K562 (cell line): ENCODE data around the gene NRXN3.
"Not testable (repeated sequence)": the region's sequence is repeated elsewhere in the genome, so short reads cannot be mapped to it uniquely, and the experiment has no call there.

Experiments
- CCAR2 ChIP-seq: fragments of 200-400 bp; formaldehyde crosslinking; IDR thresholded peaks from 2 replicates; pipeline ENCODE4 v1.6.1; 2017; ENCODE audit warnings: mild to moderate bottlenecking, low read depth, low read length
- GTF2F1 ChIP-seq: IDR thresholded peaks from 2 replicates; pipeline ENCODE4 v1.6.1; 2011; ENCODE audit warnings: low read depth, low read length, improper control_type of control experiment
- KLF6 ChIP-seq: fragments of 250-450 bp; sonication (Bioruptor Pico); IDR thresholded peaks from 2 replicates; pipeline ENCODE4 v1.4.0; 2020; ENCODE audit warnings: mild to moderate bottlenecking, moderate library complexity, borderline replicate concordance
- YY1 ChIP-seq, 3 experiments: IDR thresholded peaks; 2 replicates each; pipeline ENCODE4 v1.6.1; 2011; ENCODE audit warnings: low read length in 2 of 3, mild to moderate bottlenecking in 2 of 3, moderate library complexity in 2 of 3, borderline replicate concordance in 1 of 3, control low read depth in 1 of 3, low read depth in 1 of 3; ENCODE audit not compliant: insufficient read depth in 3 of 3, insufficient replicate concordance in 2 of 3, control insufficient read depth in 1 of 3, insufficient read length in 1 of 3; ENCODE audit errors: extremely low read depth in 1 of 3
- ZNF384 ChIP-seq: IDR thresholded peaks from 2 replicates; pipeline ENCODE4 v1.6.1; 2012; ENCODE audit warnings: low read depth, low read length, improper control_type of control experiment
- TF ChIP-seq, protein P1 (sequence below): IDR thresholded peaks from 3 replicates; pipeline ENCODE4 v1.6.1; 2011; ENCODE audit warnings: borderline replicate concordance, mild to moderate bottlenecking; ENCODE audit not compliant: insufficient read length, insufficient read depth
- TF ChIP-seq, protein P2 (sequence below): sonication (generic); formaldehyde crosslinking; IDR thresholded peaks from 2 replicates; pipeline ENCODE4 v1.8.1; 2022; ENCODE audit warnings: missing genetic modification reagents
- TF ChIP-seq, protein P3 (sequence below): fragments of 250-450 bp; sonication (Bioruptor Pico); IDR thresholded peaks from 2 replicates; pipeline ENCODE4 v1.4.0; 2020; ENCODE audit warnings: mild to moderate bottlenecking

DNA sequence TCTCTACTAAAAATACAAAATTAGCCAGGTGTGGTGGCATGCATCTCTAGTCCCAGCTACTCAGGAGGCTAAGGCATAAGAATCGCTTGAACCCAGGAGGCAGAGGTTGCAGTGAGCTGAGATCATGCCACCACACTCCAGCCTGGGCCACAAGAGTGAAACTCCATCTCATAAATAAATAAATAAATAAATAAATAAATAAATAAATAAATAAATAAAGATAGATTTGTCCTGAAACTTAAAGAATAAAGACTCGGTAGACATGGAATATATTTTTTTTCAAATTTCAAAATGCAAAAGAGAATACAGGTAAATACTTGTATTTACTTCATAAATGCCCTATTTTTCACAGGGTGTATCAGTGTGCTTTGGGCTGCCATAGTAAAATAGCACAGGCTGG lies 317.4 kb downstream of the NRXN3 start:
- TF ChIP-seq, protein P1, sequence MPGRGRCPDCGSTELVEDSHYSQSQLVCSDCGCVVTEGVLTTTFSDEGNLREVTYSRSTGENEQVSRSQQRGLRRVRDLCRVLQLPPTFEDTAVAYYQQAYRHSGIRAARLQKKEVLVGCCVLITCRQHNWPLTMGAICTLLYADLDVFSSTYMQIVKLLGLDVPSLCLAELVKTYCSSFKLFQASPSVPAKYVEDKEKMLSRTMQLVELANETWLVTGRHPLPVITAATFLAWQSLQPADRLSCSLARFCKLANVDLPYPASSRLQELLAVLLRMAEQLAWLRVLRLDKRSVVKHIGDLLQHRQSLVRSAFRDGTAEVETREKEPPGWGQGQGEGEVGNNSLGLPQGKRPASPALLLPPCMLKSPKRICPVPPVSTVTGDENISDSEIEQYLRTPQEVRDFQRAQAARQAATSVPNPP: not testable (repeated sequence)
- TF ChIP-seq, protein P2, sequence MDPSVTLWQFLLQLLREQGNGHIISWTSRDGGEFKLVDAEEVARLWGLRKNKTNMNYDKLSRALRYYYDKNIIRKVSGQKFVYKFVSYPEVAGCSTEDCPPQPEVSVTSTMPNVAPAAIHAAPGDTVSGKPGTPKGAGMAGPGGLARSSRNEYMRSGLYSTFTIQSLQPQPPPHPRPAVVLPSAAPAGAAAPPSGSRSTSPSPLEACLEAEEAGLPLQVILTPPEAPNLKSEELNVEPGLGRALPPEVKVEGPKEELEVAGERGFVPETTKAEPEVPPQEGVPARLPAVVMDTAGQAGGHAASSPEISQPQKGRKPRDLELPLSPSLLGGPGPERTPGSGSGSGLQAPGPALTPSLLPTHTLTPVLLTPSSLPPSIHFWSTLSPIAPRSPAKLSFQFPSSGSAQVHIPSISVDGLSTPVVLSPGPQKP (CRISPR knock-in tag): not testable (repeated sequence)
- TF ChIP-seq YY1 (IDR thresholded peaks at IDR 0.05; ENCODE audit: borderline replicate concordance in 1 of 3, control insufficient read depth in 1 of 3, extremely low read depth in 1 of 3, insufficient read depth in 3 of 3, insufficient read length in 1 of 3, insufficient replicate concordance in 2 of 3, low read depth in 1 of 3, low read length in 2 of 3); KLF6 (CRISPR knock-in tag); ZNF384; CCAR2; GTF2F1: not testable (repeated sequence)
- TF ChIP-seq, protein P3, sequence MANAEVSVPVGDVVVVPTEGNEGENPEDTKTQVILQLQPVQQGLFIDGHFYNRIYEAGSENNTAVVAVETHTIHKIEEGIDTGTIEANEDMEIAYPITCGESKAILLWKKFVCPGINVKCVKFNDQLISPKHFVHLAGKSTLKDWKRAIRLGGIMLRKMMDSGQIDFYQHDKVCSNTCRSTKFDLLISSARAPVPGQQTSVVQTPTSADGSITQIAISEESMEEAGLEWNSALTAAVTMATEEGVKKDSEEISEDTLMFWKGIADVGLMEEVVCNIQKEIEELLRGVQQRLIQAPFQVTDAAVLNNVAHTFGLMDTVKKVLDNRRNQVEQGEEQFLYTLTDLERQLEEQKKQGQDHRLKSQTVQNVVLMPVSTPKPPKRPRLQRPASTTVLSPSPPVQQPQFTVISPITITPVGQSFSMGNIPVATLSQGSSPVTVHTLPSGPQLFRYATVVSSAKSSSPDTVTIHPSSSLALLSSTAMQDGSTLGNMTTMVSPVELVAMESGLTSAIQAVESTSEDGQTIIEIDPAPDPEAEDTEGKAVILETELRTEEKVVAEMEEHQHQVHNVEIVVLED (CRISPR knock-in tag): not testable (repeated sequence)
